Breast epithelium (tissue), 4 donors: Measurements from ENCODE around the gene GRAMD2A. TPM values are rescaled to one million over a fixed set of nuclear protein-coding genes. Genes with fewer than 3 reads are reported as not detected.
A peak's percentile ranks its signal among the peaks of the same experiment; 100 is the strongest.

Experiments
- DNase-seq, 2 donors: peaks; one replicate each; pipeline ENCODE4 v3.0.0-alpha.2; 2019; ENCODE audit warnings: low spot score in 2 of 2
- H3K27ac ChIP-seq, 2 donors: fragments of 200-600 bp; sonication (generic) in 1 of 2; one replicate each; pipeline ENCODE4 v1.5.1; 2016 to 2019; ENCODE audit warnings: mild to moderate bottlenecking in 1 of 2
- H3K27me3 ChIP-seq, 2 donors: fragments of 200-600 bp; sonication (generic) in 1 of 2; one replicate each; pipeline versions ENCODE4 v1.5.1 to v1.6.0; 2017 to 2019; ENCODE audit warnings: control low read depth in 1 of 2, mild to moderate bottlenecking in 1 of 2
- H3K36me3 ChIP-seq: fragments of 200-600 bp; one replicate; pipeline ENCODE4 v1.5.1; 2019
- H3K4me1 ChIP-seq, 2 donors: fragments of 200-600 bp; sonication (generic); one replicate each; pipeline ENCODE4 v1.5.1; 2016 to 2019; ENCODE audit warnings: control low read depth in 1 of 2
- H3K4me3 ChIP-seq, 3 donors: fragments of 200-600 bp; sonication (generic); 1 replicate in 2 of 3; 2 replicates in 1 of 3; pipeline ENCODE4 v1.5.1; 2016 to 2019; ENCODE audit warnings: mild to moderate bottlenecking in 3 of 3, moderate library complexity in 2 of 3
- H3K9me3 ChIP-seq, 2 donors: fragments of 200-600 bp; sonication (generic) in 1 of 2; one replicate each; pipeline ENCODE4 v1.5.1; 2016 to 2019; ENCODE audit warnings: control low read depth in 1 of 2
- POLR2A ChIP-seq: fragments of 450-650 bp; IDR thresholded peaks from one replicate; pipeline ENCODE4 v1.6.1; 2016; ENCODE audit warnings: antibody characterized with exemption, mild to moderate bottlenecking, moderate library complexity
- POLR2AphosphoS5 ChIP-seq, 3 donors: sonication (generic); formaldehyde crosslinking; IDR thresholded peaks; one replicate each; pipeline ENCODE4 v1.6.1; 2017; ENCODE audit warnings: antibody characterized with exemption in 3 of 3
- intact Hi-C: fragments of 100-400 bp; cut with DNase I; formaldehyde crosslinking; loops from one replicate; pipeline ENCODE4 v1.15.1; 2023; ENCODE audit warnings: low total_unique reads
- total RNA-seq, 3 donors: library from RNA; depleted of rRNA; stranded (reverse); fragments of >200 nt; gene quantifications; one replicate each; pipeline ENCODE4 v1.1.0, GENCODE V29; 2016
- TF ChIP-seq, protein P1 (sequence below), 3 donors: fragments of 450-650 bp; IDR thresholded peaks; one replicate each; pipeline ENCODE4 v1.5.1; 2016 to 2017; ENCODE audit warnings: antibody characterized with exemption in 3 of 3, mild to moderate bottlenecking in 3 of 3, moderate library complexity in 3 of 3

Gene GRAMD2A
- total RNA-seq, 3 donors from 2014 or later: 0.16 to 52.5 (median 18.7) TPM

DNA sequence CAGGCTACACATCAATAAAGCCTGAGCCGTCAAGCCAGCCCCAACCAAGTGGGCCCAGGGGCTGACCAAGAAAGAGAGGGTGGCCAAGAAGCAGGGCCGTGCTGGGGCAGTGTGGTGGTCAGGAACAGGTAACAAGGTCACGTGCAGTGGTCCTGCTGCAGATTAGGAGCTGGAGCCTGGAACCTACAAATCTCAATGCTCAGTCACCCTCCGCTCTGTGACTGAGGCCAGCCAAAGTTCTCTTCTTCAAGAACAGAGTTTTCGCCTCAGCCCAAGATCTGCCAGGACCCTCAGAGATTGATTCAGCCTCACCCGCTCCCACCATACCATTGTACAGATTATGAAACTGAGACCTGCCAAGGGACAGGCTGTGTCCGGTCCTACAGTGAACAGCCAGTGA lies 26.9 kb downstream of the GRAMD2A start:
- Histone ChIP-seq H3K4me1 (peaks cover 4 to 6% of the 10 kb centered on the region in 2 donors), H3K9me3 (no peaks in the 10 kb centered on the region), H3K27ac (peak overlapping the region; percentile 89 to 95), H3K4me3 (no peak overlapping the region), H3K27me3 (no peaks in the 10 kb centered on the region), H3K36me3 (no peaks in the 10 kb centered on the region)
- intact Hi-C loops: no loop called here
- DNase-seq: no peak
- TF ChIP-seq POLR2A (no peak), POLR2AphosphoS5 (IDR thresholded peaks at IDR 0.05) (no peak)
- TF ChIP-seq, protein P1, sequence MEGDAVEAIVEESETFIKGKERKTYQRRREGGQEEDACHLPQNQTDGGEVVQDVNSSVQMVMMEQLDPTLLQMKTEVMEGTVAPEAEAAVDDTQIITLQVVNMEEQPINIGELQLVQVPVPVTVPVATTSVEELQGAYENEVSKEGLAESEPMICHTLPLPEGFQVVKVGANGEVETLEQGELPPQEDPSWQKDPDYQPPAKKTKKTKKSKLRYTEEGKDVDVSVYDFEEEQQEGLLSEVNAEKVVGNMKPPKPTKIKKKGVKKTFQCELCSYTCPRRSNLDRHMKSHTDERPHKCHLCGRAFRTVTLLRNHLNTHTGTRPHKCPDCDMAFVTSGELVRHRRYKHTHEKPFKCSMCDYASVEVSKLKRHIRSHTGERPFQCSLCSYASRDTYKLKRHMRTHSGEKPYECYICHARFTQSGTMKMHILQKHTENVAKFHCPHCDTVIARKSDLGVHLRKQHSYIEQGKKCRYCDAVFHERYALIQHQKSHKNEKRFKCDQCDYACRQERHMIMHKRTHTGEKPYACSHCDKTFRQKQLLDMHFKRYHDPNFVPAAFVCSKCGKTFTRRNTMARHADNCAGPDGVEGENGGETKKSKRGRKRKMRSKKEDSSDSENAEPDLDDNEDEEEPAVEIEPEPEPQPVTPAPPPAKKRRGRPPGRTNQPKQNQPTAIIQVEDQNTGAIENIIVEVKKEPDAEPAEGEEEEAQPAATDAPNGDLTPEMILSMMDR (IDR thresholded peaks at IDR 0.05): no peak

DNA sequence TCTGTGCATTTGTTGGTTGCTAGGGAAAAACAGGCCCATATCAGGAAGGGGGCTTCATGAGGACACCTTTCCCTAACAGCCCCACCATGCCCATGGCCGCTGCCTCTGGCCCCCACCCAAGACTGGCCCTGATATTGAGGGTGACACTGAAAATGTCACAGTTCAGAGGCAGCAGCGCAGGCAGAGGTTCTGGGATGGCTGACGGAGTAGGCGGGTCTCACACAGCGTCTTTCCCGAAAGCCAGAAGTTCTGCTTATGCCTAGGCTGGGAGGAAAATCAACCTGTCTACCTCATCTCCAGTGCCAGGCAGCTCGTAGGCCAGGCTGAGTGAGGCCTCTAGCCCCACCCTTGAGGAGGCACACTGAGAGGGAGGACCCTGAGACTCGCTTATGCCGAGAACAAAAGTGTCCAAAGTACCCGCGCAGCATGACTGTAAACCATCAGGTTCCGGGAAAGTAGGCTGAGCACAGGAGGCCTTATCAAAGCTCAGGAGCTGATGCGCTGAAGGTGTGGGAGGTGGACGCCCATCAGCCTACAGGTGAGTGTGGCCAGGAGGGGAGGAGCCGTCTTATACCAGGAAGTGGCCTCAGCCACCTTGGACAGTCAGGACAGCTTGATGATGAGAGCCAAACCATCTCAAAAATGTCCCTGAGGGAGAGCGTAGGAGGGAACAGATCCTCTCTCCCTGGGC lies 27.5 kb downstream of the GRAMD2A start:
- Histone ChIP-seq H3K4me3 (peak overlapping the region in 2 of 3 donors; percentile 20 to 56), H3K27me3 (no peaks in the 10 kb centered on the region), H3K9me3 (no peaks in the 10 kb centered on the region), H3K4me1 (peaks cover 4% of the 10 kb centered on the region in 2 donors), H3K36me3 (no peaks in the 10 kb centered on the region), H3K27ac (peak overlapping the region; percentile 89 to 95)
- DNase-seq: peak in 1 of 2 donors; percentile 95
- intact Hi-C loops: no loop called here
- TF ChIP-seq, protein P1 (IDR thresholded peaks at IDR 0.05): no peak
- TF ChIP-seq POLR2AphosphoS5 (IDR thresholded peaks at IDR 0.05): peak in 2 of 3 donors; percentile 40 to 78

DNA sequence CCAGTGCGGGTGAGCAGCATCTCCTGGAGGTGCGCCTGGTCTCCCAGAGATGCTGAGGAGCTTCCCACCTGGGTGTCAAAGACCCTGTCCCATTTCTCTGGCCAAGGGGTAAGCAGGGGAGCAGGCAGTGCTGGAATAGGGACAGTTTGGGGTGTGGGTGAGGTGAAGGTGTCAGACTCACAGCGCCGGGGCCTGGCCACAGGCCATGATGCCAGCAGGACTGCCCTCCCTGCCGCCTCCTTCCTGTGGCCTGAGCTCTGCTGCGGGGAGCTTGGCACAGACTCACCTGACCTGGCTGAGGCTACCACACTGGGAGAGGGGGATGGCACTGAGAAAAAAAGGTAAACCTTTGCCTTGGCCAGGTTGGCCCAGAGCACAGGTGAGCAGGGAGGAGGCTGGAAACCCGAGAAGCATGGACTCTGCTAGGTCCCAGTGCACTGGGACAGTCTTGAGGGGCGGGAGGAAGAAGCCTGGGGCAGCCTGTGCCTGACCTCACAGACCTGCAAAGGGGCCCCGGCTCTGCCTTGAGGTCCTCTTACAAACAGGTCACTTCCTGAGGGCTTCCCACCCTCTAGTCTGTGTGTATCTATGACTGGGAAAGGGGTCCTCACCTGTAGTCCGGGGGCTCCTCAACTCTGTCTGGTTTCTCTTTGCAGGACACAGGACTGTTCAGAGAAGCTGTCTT lies 28.2 kb downstream of the GRAMD2A start:
- Histone ChIP-seq H3K4me3 (peak overlapping the region in 2 of 3 donors; percentile 20 to 56), H3K27me3 (no peaks in the 10 kb centered on the region), H3K36me3 (no peaks in the 10 kb centered on the region), H3K9me3 (no peaks in the 10 kb centered on the region), H3K27ac (peak overlapping the region; percentile 89 to 95), H3K4me1 (peaks cover 4% of the 10 kb centered on the region in 2 donors)
- intact Hi-C loops: no loop called here
- no peak for DNase-seq
- TF ChIP-seq, protein P1 (IDR thresholded peaks at IDR 0.05): no peak
- TF ChIP-seq POLR2A: no peak
- no peak for TF ChIP-seq POLR2AphosphoS5 (IDR thresholded peaks at IDR 0.05)

DNA sequence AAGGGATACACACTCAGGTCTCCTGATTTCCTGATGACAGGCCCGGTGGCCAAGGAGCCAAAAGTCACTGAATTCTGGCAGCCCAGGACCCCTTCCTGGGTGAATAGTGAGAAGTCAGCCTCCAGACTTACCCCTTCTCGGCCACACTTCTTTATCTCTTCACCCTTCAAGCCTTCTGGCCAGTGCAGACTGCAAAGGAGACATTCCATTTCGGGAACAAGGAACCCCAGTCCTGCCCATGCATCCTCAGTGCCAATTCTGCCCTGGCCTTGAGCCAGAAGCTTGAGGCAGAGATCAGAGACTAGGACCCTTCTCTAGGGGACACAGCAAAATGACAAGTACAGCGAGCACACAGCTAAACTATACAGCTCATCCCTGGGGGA lies 28.8 kb downstream of the GRAMD2A start:
- H3K36me3 ChIP-seq: no peaks in the 10 kb centered on the region
- intact Hi-C loops: no loop called here
- no peaks in the 10 kb centered on the region for H3K27me3 ChIP-seq
- DNase-seq: peak in 1 of 2 donors; percentile 70
- no peaks in the 10 kb centered on the region for H3K9me3 ChIP-seq
- peak overlapping the region; percentile 89 to 95 for H3K27ac ChIP-seq
- H3K4me1 ChIP-seq: peaks cover 4% of the 10 kb centered on the region in 2 donors
- H3K4me3 ChIP-seq: peak overlapping the region in 2 of 3 donors; percentile 20 to 56
- TF ChIP-seq POLR2A: no peak
- TF ChIP-seq, protein P1 (IDR thresholded peaks at IDR 0.05): no peak
- TF ChIP-seq POLR2AphosphoS5 (IDR thresholded peaks at IDR 0.05): no peak
